Measurements from ENCODE around the gene KCTD3. TPM values are rescaled to one million over a fixed set of nuclear protein-coding genes. Genes with fewer than 3 reads are reported as not detected.

KCTD3 gene
- total RNA-seq, 1 donor, result 45.6 TPM

DNA sequence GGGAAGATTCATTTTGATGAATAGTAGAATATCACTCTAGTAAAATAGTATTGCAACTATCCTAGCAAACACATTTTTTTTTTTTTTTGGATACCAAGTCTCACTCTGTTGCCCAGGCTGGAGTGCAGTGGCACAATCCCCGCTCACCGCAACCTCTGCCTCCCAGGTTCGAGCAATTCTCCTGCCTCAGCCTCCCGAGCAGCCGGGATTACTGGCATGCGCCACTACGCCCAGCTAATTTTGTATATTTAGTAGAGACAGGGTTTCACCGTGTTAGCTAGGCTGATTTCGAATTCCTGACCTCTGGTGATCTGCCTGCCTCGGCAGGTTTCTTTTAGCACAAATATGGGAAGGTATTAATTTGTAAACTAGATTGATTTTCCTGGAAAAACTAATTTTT is 33.8 kb downstream of the KCTD3 start:
- no peak for TF ChIP-seq CTCF (IDR thresholded peaks at IDR 0.05; ENCODE audit: insufficient read depth, low read length)
- no peak for DNase-seq (ENCODE audit: low read depth)
- no peak overlapping the region for H3K4me3 ChIP-seq (ENCODE audit: low read depth, low read length)

GRCh38 chr1:215601276-215601675 is 34.2 kb downstream of the KCTD3 start:
- no peak for TF ChIP-seq CTCF (IDR thresholded peaks at IDR 0.05; ENCODE audit: insufficient read depth, low read length)
- DNase-seq (ENCODE audit: low read depth), result no peak

DNA sequence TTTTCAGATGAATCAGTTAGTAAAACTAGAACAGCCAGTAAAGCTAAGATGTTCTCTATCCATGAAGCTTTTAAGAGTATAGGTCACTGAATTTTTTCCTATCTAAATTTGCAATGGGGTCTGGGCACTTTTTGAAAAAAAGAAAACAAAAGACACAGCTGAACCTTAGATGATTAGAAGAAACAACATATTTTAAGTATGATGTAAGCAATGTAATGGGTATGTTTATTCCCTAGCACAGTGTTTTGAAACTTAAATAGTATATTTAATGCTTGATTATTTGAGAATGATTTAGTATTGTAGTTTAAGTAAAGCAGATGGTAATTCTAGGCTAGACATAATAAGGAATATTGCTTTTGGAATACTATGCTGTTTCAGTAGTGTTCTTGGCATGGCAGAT is 36.2 kb downstream of the KCTD3 start:
- H3K4me3 ChIP-seq (ENCODE audit: low read depth, low read length), result no peak overlapping the region
- no peak for TF ChIP-seq CTCF (IDR thresholded peaks at IDR 0.05; ENCODE audit: insufficient read depth, low read length)
- DNase-seq (ENCODE audit: low read depth), result no peak

More at GRCh38 chr1:215601276-215601675, 34.2 kb downstream of the KCTD3 start:
- H3K4me3 ChIP-seq (ENCODE audit: low read depth, low read length), result no peak overlapping the region

GRCh38 chr1:215605011-215605621 is 38.0 kb downstream of the KCTD3 start:
- no peak for DNase-seq (ENCODE audit: low read depth)
- no peak overlapping the region for H3K4me3 ChIP-seq (ENCODE audit: low read depth, low read length)
- TF ChIP-seq CTCF (IDR thresholded peaks at IDR 0.05; ENCODE audit: insufficient read depth, low read length), result no peak

- no peak overlapping the region for H3K4me3 ChIP-seq (ENCODE audit: low read depth, low read length)
- DNase-seq (ENCODE audit: low read depth), result no peak
- TF ChIP-seq CTCF (IDR thresholded peaks at IDR 0.05; ENCODE audit: insufficient read depth, low read length), result no peak
Measured at GRCh38 chr1:215606036-215606435, 38.9 kb downstream of the KCTD3 start.

DNA sequence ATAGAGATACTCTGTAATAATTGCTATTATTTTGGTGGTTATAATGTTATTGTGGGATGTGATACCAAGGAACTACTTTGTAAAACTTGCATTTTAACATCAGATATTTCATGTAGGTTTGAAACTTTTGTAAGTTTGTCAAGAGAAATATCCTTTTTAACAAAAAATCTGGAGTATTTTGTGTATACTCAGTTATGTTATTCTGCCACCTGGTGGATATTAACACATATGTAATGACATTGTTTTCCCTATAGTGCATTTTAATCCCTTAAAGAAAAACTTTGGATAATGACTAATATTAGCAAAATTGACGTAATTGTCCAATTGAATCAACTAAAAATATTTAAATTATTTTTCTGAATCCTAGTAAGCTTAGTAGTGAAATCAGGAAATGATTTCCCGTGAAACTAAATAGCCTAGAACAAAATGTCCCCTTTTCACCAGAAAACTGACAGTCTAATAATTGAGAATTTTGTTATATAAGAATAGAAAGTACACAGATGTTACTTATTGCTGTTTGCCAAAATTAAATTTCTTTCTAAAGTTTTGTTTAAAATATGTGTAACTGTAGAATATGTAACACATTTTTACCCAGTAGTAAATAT is 39.6 kb downstream of the KCTD3 start:
- peak; percentile 48 for TF ChIP-seq CTCF (IDR thresholded peaks at IDR 0.05; ENCODE audit: insufficient read depth, low read length)
- no peak overlapping the region for H3K4me3 ChIP-seq (ENCODE audit: low read depth, low read length)
- DNase-seq (ENCODE audit: low read depth), result peak; percentile 43

Measured in fibroblast of the aortic adventitia (primary cell).